Neural cell (in vitro differentiated cells): Measurements from ENCODE around the gene CAPN7.

ENCODE experiments used
- EP300 ChIP-seq: fragments of 450-650 bp; conservative IDR thresholded peaks from 2 replicates; pipeline ENCODE4 v1.6.1; 2014; ENCODE audit warnings: antibody characterized with exemption, mild to moderate bottlenecking, moderate library complexity; ENCODE audit not compliant: poor library complexity, severe bottlenecking
- EZH2 ChIP-seq: fragments of 200-600, 300-800 bp; shearing (Covaris generic), sonication (generic); IDR thresholded peaks from 2 replicates; pipeline ENCODE4 v1.6.1; 2014; ENCODE audit warnings: antibody characterized with exemption, low read length, borderline replicate concordance, mild to moderate bottlenecking; ENCODE audit not compliant: insufficient read depth, poor library complexity, severe bottlenecking
- POLR2AphosphoS5 ChIP-seq: IDR thresholded peaks from 2 replicates; pipeline ENCODE4 v1.6.1; 2012
- RAD21 ChIP-seq: fragments of 450-650 bp; conservative IDR thresholded peaks from 2 replicates; pipeline ENCODE4 v1.6.1; 2014; ENCODE audit warnings: antibody characterized with exemption, mild to moderate bottlenecking, moderate library complexity
- SMC3 ChIP-seq: fragments of 450-650 bp; conservative IDR thresholded peaks from 2 replicates; pipeline ENCODE4 v1.6.1; 2014; ENCODE audit warnings: antibody characterized with exemption, mild to moderate bottlenecking, moderate library complexity; ENCODE audit not compliant: poor library complexity
- TAF1 ChIP-seq: IDR thresholded peaks from 2 replicates; pipeline ENCODE4 v1.6.1; 2012; ENCODE audit warnings: low read depth
- TF ChIP-seq, protein P1 (sequence below): fragments of 450-650 bp; IDR thresholded peaks from 2 replicates; pipeline ENCODE4 v1.5.1; 2014; ENCODE audit warnings: antibody characterized with exemption, mild to moderate bottlenecking, moderate library complexity; ENCODE audit not compliant: poor library complexity, severe bottlenecking
- TF ChIP-seq, protein P2 (sequence below): IDR thresholded peaks from 2 replicates; pipeline ENCODE4 v1.6.1; 2012; ENCODE audit warnings: borderline replicate concordance

DNA sequence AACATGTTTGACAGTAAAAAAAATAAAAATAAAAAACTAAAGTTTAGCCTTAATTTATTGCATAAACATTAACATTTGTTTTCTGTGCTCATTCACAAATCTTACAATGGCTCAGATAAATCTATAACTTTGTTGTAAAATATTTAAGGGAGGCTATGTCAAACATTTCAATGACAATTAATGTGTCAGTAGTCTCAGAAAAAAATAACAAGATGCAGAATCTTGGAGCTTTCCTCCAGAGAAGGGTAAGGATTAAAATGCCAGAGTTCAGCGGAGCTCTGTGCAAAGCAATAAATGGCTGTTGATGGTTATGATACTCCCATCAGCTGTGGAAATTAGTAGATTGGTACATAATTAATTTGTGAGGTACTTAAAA is 20.0 kb upstream of the CAPN7 start:
- TF ChIP-seq RAD21 (no peak), POLR2AphosphoS5 (no peak), EZH2 (no peak), EP300 (no peak), TAF1 (no peak), SMC3 (no peak)
- TF ChIP-seq, protein P1, sequence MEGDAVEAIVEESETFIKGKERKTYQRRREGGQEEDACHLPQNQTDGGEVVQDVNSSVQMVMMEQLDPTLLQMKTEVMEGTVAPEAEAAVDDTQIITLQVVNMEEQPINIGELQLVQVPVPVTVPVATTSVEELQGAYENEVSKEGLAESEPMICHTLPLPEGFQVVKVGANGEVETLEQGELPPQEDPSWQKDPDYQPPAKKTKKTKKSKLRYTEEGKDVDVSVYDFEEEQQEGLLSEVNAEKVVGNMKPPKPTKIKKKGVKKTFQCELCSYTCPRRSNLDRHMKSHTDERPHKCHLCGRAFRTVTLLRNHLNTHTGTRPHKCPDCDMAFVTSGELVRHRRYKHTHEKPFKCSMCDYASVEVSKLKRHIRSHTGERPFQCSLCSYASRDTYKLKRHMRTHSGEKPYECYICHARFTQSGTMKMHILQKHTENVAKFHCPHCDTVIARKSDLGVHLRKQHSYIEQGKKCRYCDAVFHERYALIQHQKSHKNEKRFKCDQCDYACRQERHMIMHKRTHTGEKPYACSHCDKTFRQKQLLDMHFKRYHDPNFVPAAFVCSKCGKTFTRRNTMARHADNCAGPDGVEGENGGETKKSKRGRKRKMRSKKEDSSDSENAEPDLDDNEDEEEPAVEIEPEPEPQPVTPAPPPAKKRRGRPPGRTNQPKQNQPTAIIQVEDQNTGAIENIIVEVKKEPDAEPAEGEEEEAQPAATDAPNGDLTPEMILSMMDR: no peak
- TF ChIP-seq, protein P2, sequence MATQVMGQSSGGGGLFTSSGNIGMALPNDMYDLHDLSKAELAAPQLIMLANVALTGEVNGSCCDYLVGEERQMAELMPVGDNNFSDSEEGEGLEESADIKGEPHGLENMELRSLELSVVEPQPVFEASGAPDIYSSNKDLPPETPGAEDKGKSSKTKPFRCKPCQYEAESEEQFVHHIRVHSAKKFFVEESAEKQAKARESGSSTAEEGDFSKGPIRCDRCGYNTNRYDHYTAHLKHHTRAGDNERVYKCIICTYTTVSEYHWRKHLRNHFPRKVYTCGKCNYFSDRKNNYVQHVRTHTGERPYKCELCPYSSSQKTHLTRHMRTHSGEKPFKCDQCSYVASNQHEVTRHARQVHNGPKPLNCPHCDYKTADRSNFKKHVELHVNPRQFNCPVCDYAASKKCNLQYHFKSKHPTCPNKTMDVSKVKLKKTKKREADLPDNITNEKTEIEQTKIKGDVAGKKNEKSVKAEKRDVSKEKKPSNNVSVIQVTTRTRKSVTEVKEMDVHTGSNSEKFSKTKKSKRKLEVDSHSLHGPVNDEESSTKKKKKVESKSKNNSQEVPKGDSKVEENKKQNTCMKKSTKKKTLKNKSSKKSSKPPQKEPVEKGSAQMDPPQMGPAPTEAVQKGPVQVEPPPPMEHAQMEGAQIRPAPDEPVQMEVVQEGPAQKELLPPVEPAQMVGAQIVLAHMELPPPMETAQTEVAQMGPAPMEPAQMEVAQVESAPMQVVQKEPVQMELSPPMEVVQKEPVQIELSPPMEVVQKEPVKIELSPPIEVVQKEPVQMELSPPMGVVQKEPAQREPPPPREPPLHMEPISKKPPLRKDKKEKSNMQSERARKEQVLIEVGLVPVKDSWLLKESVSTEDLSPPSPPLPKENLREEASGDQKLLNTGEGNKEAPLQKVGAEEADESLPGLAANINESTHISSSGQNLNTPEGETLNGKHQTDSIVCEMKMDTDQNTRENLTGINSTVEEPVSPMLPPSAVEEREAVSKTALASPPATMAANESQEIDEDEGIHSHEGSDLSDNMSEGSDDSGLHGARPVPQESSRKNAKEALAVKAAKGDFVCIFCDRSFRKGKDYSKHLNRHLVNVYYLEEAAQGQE: no peak
